SJSA1 (cell line): ENCODE measurements around the gene CERS1. TPM values are rescaled to one million over a fixed set of nuclear protein-coding genes. Genes with fewer than 3 reads are reported as not detected.

Source experiments
- DNase-seq, 2 experiments: peaks; one replicate each; pipeline ENCODE4 v3.0.0-alpha.2; 2015 to 2020; ENCODE audit warnings: low spot score in 2 of 2, low read depth in 1 of 2
- H3K27ac ChIP-seq: fragments of 250-450 bp; sonication (Bioruptor Pico); 2 replicates; pipeline ENCODE4 v1.5.1; 2020; ENCODE audit warnings: mild to moderate bottlenecking, moderate library complexity
- H3K27me3 ChIP-seq: fragments of 250-450 bp; sonication (Bioruptor Pico); replicated peaks from 2 replicates; pipeline ENCODE4 v1.5.1; 2020; ENCODE audit warnings: mild to moderate bottlenecking, moderate library complexity
- H3K36me3 ChIP-seq: fragments of 250-450 bp; sonication (Bioruptor Pico); 2 replicates; pipeline ENCODE4 v1.5.1; 2020; ENCODE audit warnings: mild to moderate bottlenecking
- H3K4me1 ChIP-seq: fragments of 250-450 bp; sonication (Bioruptor Pico); replicated peaks from 2 replicates; pipeline ENCODE4 v1.6.1; 2021; ENCODE audit warnings: mild to moderate bottlenecking
- H3K4me3 ChIP-seq: fragments of 250-450 bp; sonication (Bioruptor Pico); 2 replicates; pipeline ENCODE4 v1.5.1; 2020; ENCODE audit warnings: mild to moderate bottlenecking
- H3K9me3 ChIP-seq: fragments of 250-450 bp; sonication (Bioruptor Pico); replicated peaks from 2 replicates; pipeline ENCODE4 v1.5.1; 2020; ENCODE audit warnings: mild to moderate bottlenecking
- total RNA-seq: library from RNA; depleted of rRNA; stranded (reverse); fragments of >200 nt; shearing (Covaris generic); gene quantifications from 2 replicates; pipeline ENCODE4 v1.2.3, GENCODE V29; 2014

CERS1 gene
- total RNA-seq, 1 experiment from 2014 or later, result not detected

DNA sequence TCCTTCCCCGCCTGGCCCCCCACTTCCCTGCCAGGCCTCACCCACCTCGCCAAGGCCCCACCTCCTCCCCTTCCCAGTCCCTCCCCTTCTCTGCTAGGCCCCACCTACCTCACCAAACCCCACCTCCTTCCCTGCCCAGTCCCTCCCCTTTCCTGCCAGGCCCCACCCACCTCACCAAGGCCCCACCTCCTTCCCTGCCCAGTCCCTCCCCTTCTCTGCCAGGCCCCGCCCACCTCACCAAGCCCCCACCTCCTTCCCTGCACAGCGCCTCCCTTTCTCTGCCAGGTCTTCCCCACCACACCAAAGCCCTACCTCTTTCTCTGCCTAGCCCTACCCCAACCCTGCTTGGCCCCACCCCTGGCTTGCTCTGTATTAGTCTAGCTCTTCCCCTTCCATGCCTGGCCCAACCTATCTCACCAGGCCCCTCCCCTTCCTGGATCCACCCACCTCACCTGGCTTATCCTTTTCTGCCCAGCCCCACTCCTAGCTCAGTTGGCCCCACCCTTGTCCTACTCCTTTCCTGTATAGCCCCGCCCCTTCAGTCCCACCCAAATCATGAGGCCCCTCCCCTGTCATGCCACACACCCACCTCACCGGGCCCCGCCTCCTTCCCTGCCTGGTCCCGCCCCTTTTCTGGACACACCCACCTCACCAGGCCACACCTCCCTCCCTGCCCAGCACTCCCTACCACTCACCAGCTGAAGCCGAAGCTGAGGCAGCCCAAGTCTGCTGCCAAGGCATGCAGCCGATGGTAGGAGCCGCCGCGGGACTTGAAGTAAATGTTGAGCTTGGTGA, 16.2 kb downstream of the CERS1 start:
- no peak for DNase-seq
- Histone ChIP-seq H3K27ac (no peak overlapping the region), H3K4me3 (no peak overlapping the region), H3K36me3 (no peaks in the 10 kb centered on the region), H3K27me3 (no peaks in the 10 kb centered on the region), H3K4me1 (no peaks in the 10 kb centered on the region), H3K9me3 (no peaks in the 10 kb centered on the region)

DNA sequence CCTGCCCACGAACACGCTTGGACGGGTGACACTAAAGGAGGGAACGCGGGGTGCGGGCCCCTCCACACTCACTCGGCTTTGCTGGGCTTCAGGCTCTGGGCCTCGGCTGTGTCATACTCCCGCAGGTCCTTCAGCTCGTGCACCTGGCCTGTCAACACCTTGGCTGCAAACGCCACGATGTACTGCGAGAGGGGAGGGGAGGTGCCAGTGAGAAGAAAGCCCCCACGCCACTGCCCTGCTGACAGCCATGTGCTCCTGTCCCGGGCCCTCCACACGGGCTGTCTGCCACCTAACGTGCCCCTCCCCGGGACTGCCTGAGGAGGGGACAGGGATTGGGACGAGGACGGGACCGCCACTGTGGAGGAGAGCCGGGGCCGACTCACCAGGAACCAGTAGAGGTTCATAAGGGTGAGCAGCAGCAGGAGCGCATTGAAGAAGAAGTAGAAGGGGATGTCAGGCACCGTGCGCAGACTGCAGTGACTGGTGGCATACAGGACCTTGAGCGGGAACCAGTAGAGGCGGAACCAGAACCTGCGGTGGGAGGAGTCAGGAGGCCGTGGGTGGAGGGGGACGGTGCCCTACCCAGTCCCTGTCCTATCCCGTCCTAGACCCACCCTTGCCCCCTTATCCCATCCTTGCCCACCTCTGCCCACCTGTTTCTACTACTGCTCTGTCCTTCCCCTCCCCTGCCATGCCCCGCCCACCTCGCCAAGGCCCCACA, 16.9 kb downstream of the CERS1 start:
- H3K9me3 ChIP-seq, result no peaks in the 10 kb centered on the region
- H3K4me1 ChIP-seq, result no peaks in the 10 kb centered on the region
- no peak overlapping the region for H3K4me3 ChIP-seq
- no peaks in the 10 kb centered on the region for H3K36me3 ChIP-seq
- no peaks in the 10 kb centered on the region for H3K27me3 ChIP-seq
- DNase-seq, result no peak
- no peak overlapping the region for H3K27ac ChIP-seq

DNA sequence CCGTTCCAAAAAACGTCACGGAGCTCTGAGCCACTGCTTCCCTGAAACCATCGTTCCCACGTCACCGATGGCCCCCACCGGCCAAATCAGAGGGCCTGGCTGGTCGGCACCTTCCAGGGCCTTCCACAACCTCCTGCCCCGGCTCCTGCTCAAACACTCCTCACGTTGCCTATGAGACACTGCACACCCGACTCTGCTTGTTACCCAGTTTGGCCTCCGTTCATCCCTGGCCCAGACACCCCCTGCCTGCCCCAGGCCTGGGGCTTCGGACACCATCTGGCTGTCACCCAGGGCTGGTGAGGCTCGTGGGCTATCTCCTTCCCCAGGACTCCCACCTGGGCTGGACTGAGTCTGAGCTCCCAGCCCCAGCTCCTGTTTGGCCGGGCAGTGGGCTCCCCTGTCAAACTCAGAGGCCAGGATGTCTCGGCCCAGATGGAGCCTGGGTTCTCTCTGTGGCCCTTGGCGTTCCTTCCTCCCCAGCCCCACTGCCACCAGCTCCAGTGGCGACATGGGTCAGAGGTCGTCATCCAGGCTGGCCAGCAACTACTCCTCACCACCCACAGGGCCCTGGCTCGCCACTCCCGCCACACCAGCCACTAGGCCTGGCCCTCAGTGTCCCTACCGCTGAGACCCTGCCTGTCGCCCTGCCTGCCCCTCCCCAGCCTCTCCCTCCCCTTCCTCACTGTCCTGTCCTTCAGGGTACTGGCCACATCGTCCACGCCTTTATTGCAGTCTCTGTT, 17.7 kb downstream of the CERS1 start:
- Histone ChIP-seq H3K36me3 (no peaks in the 10 kb centered on the region), H3K4me3 (no peak overlapping the region), H3K27me3 (no peaks in the 10 kb centered on the region), H3K9me3 (no peaks in the 10 kb centered on the region), H3K27ac (no peak overlapping the region), H3K4me1 (no peaks in the 10 kb centered on the region)
- no peak for DNase-seq

DNA sequence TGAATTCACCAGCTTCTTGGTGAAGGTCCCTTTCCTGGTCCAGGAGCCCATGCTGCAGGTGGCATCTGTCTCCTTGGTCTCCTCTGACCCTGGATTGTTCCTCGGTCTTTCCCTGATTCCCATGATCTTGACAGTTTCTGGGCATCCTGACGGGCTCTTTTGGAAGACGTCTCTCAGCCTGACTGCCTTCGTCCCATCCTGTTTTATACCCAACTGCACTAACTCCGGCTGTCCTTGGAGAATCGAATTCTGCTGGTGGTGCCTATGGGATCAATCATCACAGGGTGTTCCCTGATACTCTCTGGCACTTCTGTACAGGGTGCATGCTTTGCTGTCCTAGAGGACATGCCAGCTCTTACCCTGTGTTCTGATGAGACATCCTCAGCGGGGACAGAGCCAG, 19.1 kb downstream of the CERS1 start:
- DNase-seq, result no peak
- no peaks in the 10 kb centered on the region for H3K4me1 ChIP-seq
- H3K36me3 ChIP-seq, result no peaks in the 10 kb centered on the region
- H3K27ac ChIP-seq, result no peak overlapping the region
- no peak overlapping the region for H3K4me3 ChIP-seq
- H3K27me3 ChIP-seq, result no peaks in the 10 kb centered on the region
- no peaks in the 10 kb centered on the region for H3K9me3 ChIP-seq

DNA sequence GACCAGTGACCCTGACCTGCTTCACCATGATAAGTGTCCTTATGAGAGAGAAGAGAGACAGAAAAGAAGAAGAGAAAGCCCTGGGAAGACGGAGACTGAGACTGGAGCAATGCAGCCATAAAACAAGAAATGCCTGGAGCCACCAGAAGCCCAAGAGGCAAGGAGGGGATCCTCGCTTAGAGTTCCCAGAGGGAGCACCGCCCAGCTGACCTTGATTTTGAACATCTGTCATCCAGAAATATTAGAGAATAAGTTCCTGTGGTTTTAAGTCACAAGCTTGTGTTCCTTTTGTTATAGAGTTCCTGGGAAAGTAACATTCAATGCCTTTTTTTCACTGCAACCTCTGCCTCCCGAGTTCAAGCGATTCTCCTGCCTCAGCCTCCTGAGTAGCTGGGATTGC, 20.2 kb downstream of the CERS1 start:
- H3K4me3 ChIP-seq, result no peak overlapping the region
- no peak for DNase-seq

DNA sequence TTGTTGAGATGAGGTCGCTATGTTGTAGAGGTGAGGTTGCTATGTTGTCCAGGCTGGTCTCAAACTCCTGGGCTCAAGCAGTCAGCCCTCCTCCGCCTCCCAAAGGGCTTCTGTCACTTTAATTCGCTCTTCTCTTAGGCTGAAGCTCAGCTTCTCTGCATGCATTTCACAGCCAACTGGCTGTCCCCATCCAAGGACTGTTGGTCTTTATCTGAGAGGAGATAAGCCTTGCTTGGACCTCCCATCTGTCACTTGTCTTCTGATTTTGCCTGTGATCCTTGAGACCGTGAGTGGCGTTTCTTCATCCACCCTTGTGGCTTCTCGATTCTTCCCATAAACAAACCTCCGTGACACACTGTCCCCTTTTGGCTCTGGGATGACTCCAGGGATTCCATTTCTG, 24.4 kb downstream of the CERS1 start:
- Histone ChIP-seq H3K27ac (no peak overlapping the region), H3K27me3 (no peaks in the 10 kb centered on the region), H3K36me3 (peaks cover 19% of the 10 kb centered on the region)

More for the DNA sequence above, 20.2 kb downstream of the CERS1 start:
- no peaks in the 10 kb centered on the region for H3K9me3 ChIP-seq
- no peak overlapping the region for H3K27ac ChIP-seq
- no peaks in the 10 kb centered on the region for H3K27me3 ChIP-seq
- no peaks in the 10 kb centered on the region for H3K36me3 ChIP-seq
- H3K4me1 ChIP-seq, result no peaks in the 10 kb centered on the region

DNA sequence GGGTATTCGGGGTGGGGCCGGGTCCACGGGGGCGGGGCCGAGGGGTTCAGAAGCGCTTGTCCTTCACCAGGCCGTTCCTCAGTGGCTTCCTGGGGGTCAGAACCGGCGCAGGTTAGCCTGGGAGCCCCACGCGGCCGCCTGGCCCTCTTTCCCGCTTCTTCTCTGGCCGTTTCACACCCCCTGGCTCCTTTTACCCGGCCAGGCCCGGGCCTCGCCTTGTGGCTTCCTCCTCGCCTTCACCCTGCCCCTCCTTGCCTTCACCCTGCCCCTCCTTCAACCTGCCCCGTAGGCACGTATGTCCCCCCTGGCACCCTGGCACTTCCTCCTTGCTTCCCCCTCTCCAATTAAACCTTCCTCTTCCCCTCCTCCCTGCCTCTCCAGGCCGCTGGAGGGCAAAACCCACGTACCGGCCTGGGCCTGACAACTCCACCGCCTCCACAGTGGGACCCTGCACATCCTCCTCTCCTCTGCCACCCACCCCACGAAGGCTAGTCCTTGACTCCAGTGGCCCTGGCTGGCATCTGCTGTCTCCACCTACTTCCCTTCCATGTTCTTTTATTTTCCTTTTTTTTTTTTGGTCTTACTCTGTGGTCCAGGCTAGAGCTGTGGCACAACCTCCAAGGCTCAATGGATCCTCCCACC, 25.3 kb downstream of the CERS1 start:
- H3K36me3 ChIP-seq, result peaks cover 27% of the 10 kb centered on the region

More for the DNA sequence above, 24.4 kb downstream of the CERS1 start:
- no peak for DNase-seq
- H3K4me3 ChIP-seq, result no peak overlapping the region
- no peaks in the 10 kb centered on the region for H3K4me1 ChIP-seq
- no peaks in the 10 kb centered on the region for H3K9me3 ChIP-seq

DNA sequence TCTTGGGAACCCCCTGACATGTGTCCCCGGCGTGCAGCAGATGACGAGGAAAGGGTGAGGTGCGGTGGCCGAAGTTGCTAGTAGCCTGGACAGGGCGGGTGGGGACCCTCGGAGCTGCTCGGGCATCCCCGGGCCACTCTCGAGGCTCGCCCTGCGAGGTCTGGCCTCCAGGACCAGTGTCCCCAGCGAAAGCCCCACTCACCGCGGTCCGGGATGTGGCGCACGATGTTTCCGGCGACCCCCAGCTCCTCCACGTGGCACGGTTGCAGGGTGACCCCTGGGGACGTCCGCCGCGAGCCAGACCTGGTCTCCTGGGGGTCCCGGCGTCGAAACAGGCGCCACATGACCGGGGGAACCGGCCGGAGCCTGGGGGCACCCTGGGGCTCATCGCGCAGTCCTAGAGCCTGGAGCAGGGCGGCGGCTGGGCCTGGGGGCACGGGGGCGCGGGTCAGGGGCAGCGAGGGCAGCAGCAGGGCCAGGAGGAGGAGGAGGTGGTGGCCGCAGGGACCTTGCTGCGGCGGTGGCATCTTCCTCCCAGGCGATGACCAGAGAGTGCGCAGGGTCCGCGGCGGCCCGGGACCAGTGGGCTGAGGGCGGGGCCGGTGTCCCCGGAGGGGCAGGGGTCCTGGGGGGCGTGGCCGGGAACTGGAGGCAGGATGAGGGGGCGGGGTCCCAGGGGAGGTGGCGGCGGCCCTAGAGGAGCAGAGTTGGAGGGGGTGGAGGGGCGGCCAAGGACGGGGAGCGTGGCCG, 26.0 kb downstream of the CERS1 start:
- Histone ChIP-seq H3K36me3 (peaks cover 34% of the 10 kb centered on the region), H3K9me3 (no peaks in the 10 kb centered on the region), H3K27me3 (no peaks in the 10 kb centered on the region), H3K4me3 (no peak overlapping the region), H3K4me1 (no peaks in the 10 kb centered on the region), H3K27ac (no peak overlapping the region)
- no peak for DNase-seq

More for the DNA sequence above, 25.3 kb downstream of the CERS1 start:
- no peak for DNase-seq
- H3K4me3 ChIP-seq, result no peak overlapping the region
- H3K4me1 ChIP-seq, result no peaks in the 10 kb centered on the region
- no peak overlapping the region for H3K27ac ChIP-seq
- H3K9me3 ChIP-seq, result no peaks in the 10 kb centered on the region
- H3K27me3 ChIP-seq, result no peaks in the 10 kb centered on the region

DNA sequence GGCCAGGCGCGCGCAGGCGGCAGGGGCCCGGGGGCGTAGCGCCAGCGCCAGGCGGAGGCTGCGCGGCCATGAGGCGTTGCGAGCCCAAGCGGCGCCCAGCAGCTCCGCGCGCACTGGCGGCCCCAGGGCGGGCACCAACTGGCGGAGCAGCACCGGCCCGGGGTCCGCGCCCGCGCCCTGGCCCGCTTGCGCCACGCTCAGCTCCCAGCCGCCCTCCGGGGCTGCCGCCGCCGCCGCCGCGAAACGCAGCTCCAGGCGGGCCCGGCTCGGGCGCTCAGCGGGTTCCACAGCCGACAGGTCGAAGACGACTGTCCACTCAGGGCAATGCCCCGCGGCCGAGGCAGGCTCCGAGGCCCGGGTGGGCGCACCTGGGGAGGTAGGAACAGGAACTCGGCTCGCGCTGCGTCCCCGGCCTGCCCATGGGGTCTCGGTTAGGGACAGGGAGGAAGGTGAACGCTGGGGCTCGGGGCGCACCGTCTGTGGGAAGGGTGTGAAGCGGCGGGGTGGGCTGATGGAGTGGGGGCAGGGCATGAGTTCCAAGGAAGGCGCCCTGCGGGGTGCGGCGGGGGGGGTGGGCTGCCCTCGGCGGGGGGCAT, 26.8 kb downstream of the CERS1 start:
- no peaks in the 10 kb centered on the region for H3K9me3 ChIP-seq
- H3K4me3 ChIP-seq, result no peak overlapping the region
- no peak for DNase-seq
- H3K27me3 ChIP-seq, result no peaks in the 10 kb centered on the region
- H3K36me3 ChIP-seq, result peaks cover 42% of the 10 kb centered on the region
- no peaks in the 10 kb centered on the region for H3K4me1 ChIP-seq
- H3K27ac ChIP-seq, result no peak overlapping the region

DNA sequence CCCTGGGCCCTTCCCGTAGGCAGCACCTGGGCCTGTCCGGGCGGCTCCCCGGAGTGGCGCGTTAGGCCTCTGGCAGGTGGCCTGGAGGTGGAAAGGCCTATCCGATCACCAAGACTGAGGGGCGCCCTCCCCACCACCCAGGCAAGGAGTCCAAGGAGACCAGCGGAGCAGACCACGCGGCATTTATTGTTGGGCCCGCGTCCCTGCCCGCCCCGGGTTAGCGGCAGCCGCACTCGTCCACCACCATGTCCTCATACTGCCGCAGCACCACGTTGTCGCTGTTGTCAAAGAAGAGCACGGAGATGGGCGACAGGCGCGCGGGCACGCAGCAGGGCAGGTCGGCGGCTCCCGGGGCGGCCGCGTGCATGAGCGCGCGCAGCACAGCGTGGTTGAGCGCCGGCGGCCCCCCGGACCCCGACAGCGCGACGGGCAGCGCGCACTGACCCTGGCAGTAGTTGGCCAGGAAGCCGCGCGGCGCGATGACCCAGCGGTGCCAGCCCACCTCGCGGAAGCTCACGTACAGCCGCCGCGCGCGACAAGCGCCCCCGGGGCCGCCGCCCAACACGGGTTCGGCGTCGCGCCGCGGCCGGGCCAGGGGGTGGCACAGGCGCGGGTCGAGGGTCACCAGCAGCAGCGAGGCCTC, 27.5 kb downstream of the CERS1 start:
- no peak overlapping the region for H3K27ac ChIP-seq
- no peaks in the 10 kb centered on the region for H3K4me1 ChIP-seq
- DNase-seq, result no peak
- H3K27me3 ChIP-seq, result no peaks in the 10 kb centered on the region
- H3K9me3 ChIP-seq, result no peaks in the 10 kb centered on the region
- H3K4me3 ChIP-seq, result no peak overlapping the region
- peaks cover 48% of the 10 kb centered on the region for H3K36me3 ChIP-seq

DNA sequence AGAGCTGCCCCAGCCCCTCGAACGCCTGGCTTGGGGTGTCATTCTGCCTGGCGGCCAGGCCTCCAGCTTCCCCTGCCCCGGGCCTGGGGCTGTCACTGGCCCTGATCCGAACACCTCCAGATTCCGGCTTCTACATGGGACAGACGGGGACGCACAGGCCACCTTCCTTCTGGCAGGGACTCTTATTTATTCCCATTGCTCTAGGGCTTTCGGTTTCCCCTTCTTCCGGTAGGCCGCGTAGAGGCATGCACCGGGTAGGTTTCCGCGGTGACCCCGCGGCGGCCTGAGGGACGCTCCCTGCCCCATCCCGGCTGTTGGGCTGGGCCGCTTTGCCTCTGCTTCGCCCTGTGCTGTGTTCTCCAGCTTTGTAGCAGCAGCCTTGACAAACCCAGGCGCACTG, 28.2 kb downstream of the CERS1 start:
- no peak for DNase-seq
- peaks cover 56% of the 10 kb centered on the region for H3K36me3 ChIP-seq
- no peak overlapping the region for H3K4me3 ChIP-seq
- H3K27me3 ChIP-seq, result no peaks in the 10 kb centered on the region
- H3K27ac ChIP-seq, result no peak overlapping the region
- H3K9me3 ChIP-seq, result no peaks in the 10 kb centered on the region
- H3K4me1 ChIP-seq, result no peaks in the 10 kb centered on the region

DNA sequence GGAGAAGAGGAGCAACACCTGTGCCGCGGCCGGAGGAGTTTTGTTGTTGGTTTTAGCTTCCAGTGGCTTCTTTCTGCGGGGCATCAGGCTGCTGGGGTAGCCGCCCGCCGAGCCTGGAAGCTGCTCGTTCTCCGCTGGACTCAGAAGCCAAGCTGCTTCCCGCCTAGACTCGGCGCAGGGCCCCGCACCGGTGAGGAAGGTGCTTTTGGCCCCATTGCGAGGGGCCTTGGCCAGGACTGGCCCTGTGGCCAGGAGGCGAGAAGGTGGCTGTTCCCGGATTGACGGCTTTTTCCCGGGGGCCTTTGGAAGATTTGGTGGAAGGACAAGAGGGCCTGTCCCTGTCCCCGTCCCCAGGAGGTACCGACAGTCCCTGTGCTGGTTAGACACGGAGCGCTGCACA, 28.8 kb downstream of the CERS1 start:
- Histone ChIP-seq H3K4me1 (no peaks in the 10 kb centered on the region), H3K27me3 (no peaks in the 10 kb centered on the region), H3K36me3 (peaks cover 61% of the 10 kb centered on the region), H3K27ac (no peak overlapping the region), H3K9me3 (no peaks in the 10 kb centered on the region), H3K4me3 (no peak overlapping the region)
- DNase-seq, result no peak
